GM18499 (cell line): ENCODE measurements around the gene FADS2.
"Not testable (repeated sequence)": the region's sequence is repeated elsewhere in the genome, so short reads cannot be mapped to it uniquely, and the experiment has no call there.

Experiments used
- ATAC-seq: cut with Tn5 transposase; IDR thresholded peaks from one replicate; pipeline ENCODE4 v1.9.1; 2021; ENCODE audit warnings: moderate number of reproducible peaks; ENCODE audit not compliant: insufficient read depth, unreplicated experiment

The FADS2 gene

GRCh38 chr11:61864814-61865775, 37.0 kb downstream of the FADS2 start:
- ATAC-seq: no peak

GRCh38 chr11:61866231-61866957, 38.3 kb downstream of the FADS2 start:
- ATAC-seq: no peak

- no peak for ATAC-seq
Observed at GRCh38 chr11:61866958-61867343, 38.9 kb downstream of the FADS2 start.

- no peak for ATAC-seq
Observed at GRCh38 chr11:61868571-61869428, 40.7 kb downstream of the FADS2 start.

GRCh38 chr11:61869429-61869707, 41.3 kb downstream of the FADS2 start:
- ATAC-seq: no peak

- ATAC-seq: no peak
Observed at GRCh38 chr11:61869708-61870451, 41.8 kb downstream of the FADS2 start.

- ATAC-seq: no peak
Observed at GRCh38 chr11:61870541-61871031, 42.5 kb downstream of the FADS2 start.

GRCh38 chr11:61871158-61871597, 43.1 kb downstream of the FADS2 start:
- ATAC-seq: no peak

GRCh38 chr11:61872935-61873565, 45.0 kb downstream of the FADS2 start:
- no peak for ATAC-seq

GRCh38 chr11:61873588-61874376, 45.7 kb downstream of the FADS2 start:
- ATAC-seq: no peak

GRCh38 chr11:61874377-61874809, 46.3 kb downstream of the FADS2 start:
- ATAC-seq: no peak

GRCh38 chr11:61874853-61875252, 46.8 kb downstream of the FADS2 start:
- no peak for ATAC-seq

- ATAC-seq: no peak
Observed at GRCh38 chr11:61875698-61876097, 47.6 kb downstream of the FADS2 start.

GRCh38 chr11:61879152-61879551, 51.1 kb downstream of the FADS2 start:
- no peak for ATAC-seq

- ATAC-seq: no peak
Observed at GRCh38 chr11:61880031-61880430, 51.9 kb downstream of the FADS2 start.

- no peak for ATAC-seq
Observed at GRCh38 chr11:61880454-61880853, 52.4 kb downstream of the FADS2 start.

- ATAC-seq: no peak
Observed at GRCh38 chr11:61881397-61881796, 53.3 kb downstream of the FADS2 start.

- not testable (repeated sequence) for ATAC-seq
Observed at GRCh38 chr11:61882267-61882666, 54.2 kb downstream of the FADS2 start.
